Esophagus (tissue), 2 donors: Measurements from ENCODE around the gene STT3A. TPM values are rescaled to one million over a fixed set of nuclear protein-coding genes. Genes with fewer than 3 reads are reported as not detected.

Experiments used
- polyA plus RNA-seq, 2 donors: library from polyadenylated mRNA; stranded (reverse); fragments of 200-250 nt; gene quantifications; one replicate each; pipeline ENCODE4 v1.2.3, GENCODE V29; 2013
- donor health status: healthy with polysubstance abuse.
- donor health status: Bipolar disorder and iron deficiency.

The STT3A gene
- polyA plus RNA-seq, 2 donors = 19.1 to 38.6 TPM

Other genes starting within 250 kb of the STT3A start
- gene FEZ1, start 96.6 kb upstream of the STT3A start, polyA plus RNA-seq = 1 to 10 TPM; 2.4 to 5.3 TPM
- gene EI24, start 23.4 kb upstream of the STT3A start, polyA plus RNA-seq = 10 to 100 TPM; 22.0 to 69.9 TPM
- 1 to 10 TPM; 4.2 to 6.7 TPM for gene CHEK1, start 32.3 kb downstream of the STT3A start, polyA plus RNA-seq
- gene ACRV1, start 88.0 kb downstream of the STT3A start, polyA plus RNA-seq = not detected
- gene PATE1, start 153.4 kb downstream of the STT3A start, polyA plus RNA-seq = not detected
- gene PATE2, start 186.0 kb downstream of the STT3A start, polyA plus RNA-seq = not detected
- not detected for gene PATE3, start 195.3 kb downstream of the STT3A start, polyA plus RNA-seq
- not detected for gene PATE4, start 240.5 kb downstream of the STT3A start, polyA plus RNA-seq